ENCODE results near the gene THAP6. TPM values are rescaled to one million over a fixed set of nuclear protein-coding genes. Genes with fewer than 3 reads are reported as not detected.
"Not testable (repeated sequence)": the region's sequence is repeated elsewhere in the genome, so short reads cannot be mapped to it uniquely, and the experiment has no call there.

THAP6 gene
- total RNA-seq, 1 experiment from 2014 or later = 13.0 TPM

- DNase-seq (ENCODE audit: low spot score) = no peak
Measured at GRCh38 chr4:75525086-75525485, 10.8 kb downstream of the THAP6 start.

- no peak for DNase-seq (ENCODE audit: low spot score)
Measured at GRCh38 chr4:75525910-75526309, 11.6 kb downstream of the THAP6 start.

- DNase-seq (ENCODE audit: low spot score) = no peak
Measured at GRCh38 chr4:75527482-75527881, 13.2 kb downstream of the THAP6 start.

GRCh38 chr4:75530556-75531322 lies 16.5 kb downstream of the THAP6 start:
- DNase-seq (ENCODE audit: low spot score) = no peak

- not testable (repeated sequence) for DNase-seq (ENCODE audit: low spot score)
Measured at GRCh38 chr4:75531536-75532143, 17.4 kb downstream of the THAP6 start.

- DNase-seq (ENCODE audit: low spot score) = not testable (repeated sequence)
Measured at GRCh38 chr4:75533339-75533887, 19.1 kb downstream of the THAP6 start.

GRCh38 chr4:75533926-75534325 lies 19.7 kb downstream of the THAP6 start:
- not testable (repeated sequence) for DNase-seq (ENCODE audit: low spot score)

GRCh38 chr4:75537308-75537707 lies 23.0 kb downstream of the THAP6 start:
- DNase-seq (ENCODE audit: low spot score) = not testable (repeated sequence)

GRCh38 chr4:75542824-75543223 lies 28.6 kb downstream of the THAP6 start:
- DNase-seq (ENCODE audit: low spot score) = peak; percentile 57

- not testable (repeated sequence) for DNase-seq (ENCODE audit: low spot score)
Measured at GRCh38 chr4:75544220-75544619, 29.9 kb downstream of the THAP6 start.

GRCh38 chr4:75544870-75545269 lies 30.6 kb downstream of the THAP6 start:
- no peak for DNase-seq (ENCODE audit: low spot score)

- DNase-seq (ENCODE audit: low spot score) = peak; percentile 23
Measured at GRCh38 chr4:75545526-75545925, 31.3 kb downstream of the THAP6 start.

- no peak for DNase-seq (ENCODE audit: low spot score)
Measured at GRCh38 chr4:75547647-75548387, 33.5 kb downstream of the THAP6 start.

- no peak for DNase-seq (ENCODE audit: low spot score)
Measured at GRCh38 chr4:75549019-75549418, 34.7 kb downstream of the THAP6 start.

- no peak for DNase-seq (ENCODE audit: low spot score)
Measured at GRCh38 chr4:75552452-75552851, 38.2 kb downstream of the THAP6 start.

GRCh38 chr4:75555294-75556164 lies 41.3 kb downstream of the THAP6 start, which contains the start of gene ODAPH:
ODAPH (plus strand) TSS chr4:75556066; CDS start chr4:75556083, 17 bp downstream.
- DNase-seq (ENCODE audit: low spot score) = peak; percentile 63

- DNase-seq (ENCODE audit: low spot score) = no peak
Measured at GRCh38 chr4:75557696-75558095, 43.4 kb downstream of the THAP6 start.

- DNase-seq (ENCODE audit: low spot score) = no peak
Measured at GRCh38 chr4:75561789-75562188, 47.5 kb downstream of the THAP6 start.

- no peak for DNase-seq (ENCODE audit: low spot score)
Measured at GRCh38 chr4:75564023-75564422, 49.8 kb downstream of the THAP6 start.

- no peak for DNase-seq (ENCODE audit: low spot score)
Measured at GRCh38 chr4:75565481-75565880, 51.2 kb downstream of the THAP6 start.

- DNase-seq (ENCODE audit: low spot score) = no peak
Measured at GRCh38 chr4:75566911-75567310, 52.6 kb downstream of the THAP6 start.
